GM18508 (cell line): ENCODE measurements around the gene CCHCR1.
A peak's percentile ranks its signal among the peaks of the same experiment; 100 is the strongest.
"Not testable (repeated sequence)": the region's sequence is repeated elsewhere in the genome, so short reads cannot be mapped to it uniquely, and the experiment has no call there.

Experiments
- ATAC-seq: cut with Tn5 transposase; IDR thresholded peaks from one replicate; pipeline ENCODE4 v1.9.1; 2021; ENCODE audit warnings: moderate number of reproducible peaks; ENCODE audit not compliant: insufficient read depth, unreplicated experiment

The CCHCR1 gene

GRCh38 chr6:31164475-31165063, 7.0 kb upstream of the CCHCR1 start:
- ATAC-seq = not testable (repeated sequence)

- ATAC-seq = no peak
Observed at GRCh38 chr6:31163922-31164321, 6.3 kb upstream of the CCHCR1 start.

- no peak for ATAC-seq
Observed at GRCh38 chr6:31162463-31163165, 5.0 kb upstream of the CCHCR1 start.

- ATAC-seq = no peak
Observed at GRCh38 chr6:31161216-31162126, 3.9 kb upstream of the CCHCR1 start.

- no peak for ATAC-seq
Observed at GRCh38 chr6:31158863-31159855, 1.6 kb upstream of the CCHCR1 start.

- peak; percentile 80 for ATAC-seq
Observed at GRCh38 chr6:31158140-31158862, 699 bp upstream of the CCHCR1 start, which contains the start of gene TCF19. TSS of gene TCF19 (plus strand) at chr6:31158589. CDS start at chr6:31159470, 881 bp downstream.

- ATAC-seq = no peak
Observed at GRCh38 chr6:31156641-31157040, 961 bp downstream of the CCHCR1 start.

GRCh38 chr6:31154436-31154835, 3.2 kb downstream of the CCHCR1 start:
- no peak for ATAC-seq

GRCh38 chr6:31152781-31153180, 4.8 kb downstream of the CCHCR1 start:
- no peak for ATAC-seq

GRCh38 chr6:31149827-31150447, 7.7 kb downstream of the CCHCR1 start:
- no peak for ATAC-seq

GRCh38 chr6:31145386-31145785, 12.2 kb downstream of the CCHCR1 start:
- no peak for ATAC-seq

GRCh38 chr6:31144970-31145340, 12.6 kb downstream of the CCHCR1 start:
- ATAC-seq = no peak

- ATAC-seq = no peak
Observed at GRCh38 chr6:31144296-31144969, 13.2 kb downstream of the CCHCR1 start.

- ATAC-seq = no peak
Observed at GRCh38 chr6:31143148-31143547, 14.5 kb downstream of the CCHCR1 start.

- no peak for ATAC-seq
Observed at GRCh38 chr6:31142361-31142761, 15.2 kb downstream of the CCHCR1 start.

GRCh38 chr6:31140643-31141042, 17.0 kb downstream of the CCHCR1 start:
- no peak for ATAC-seq

- no peak for ATAC-seq
Observed at GRCh38 chr6:31139599-31139998, 18.0 kb downstream of the CCHCR1 start.

- no peak for ATAC-seq
Observed at GRCh38 chr6:31138982-31139381, 18.6 kb downstream of the CCHCR1 start, which contains the start of gene PSORS1C2. TSS of gene PSORS1C2 (minus strand) at chr6:31139066. CDS start at chr6:31139026, 40 bp downstream.
